ENCODE measurements around the gene LTBP4. TPM values are rescaled to one million over a fixed set of nuclear protein-coding genes. Genes with fewer than 3 reads are reported as not detected.
A peak's percentile ranks its signal among the peaks of the same experiment; 100 is the strongest.

LTBP4 gene
- total and polyA plus RNA-seq, 2 of the 13 experiments (the other 11 are each of a cell fraction or from before 2014, with no cell fraction given), result 0.86 to 2.3 TPM

GRCh38 chr19:40662925-40663694, 61.9 kb downstream of the LTBP4 start (continued):
- TF ChIP-seq ZNF142 (CRISPR knock-in tag; IDR thresholded peaks at IDR 0.05) (peak; percentile 79), GMEB1 (CRISPR knock-in tag; IDR thresholded peaks at IDR 0.05; ENCODE audit: borderline replicate concordance) (peak; percentile 61; the same call in 1 of the 2 replicates), ZFP91 (CRISPR knock-in tag; IDR thresholded peaks at IDR 0.05; ENCODE audit: borderline replicate concordance) (peak; percentile 84), ZBTB21 (CRISPR knock-in tag; IDR thresholded peaks at IDR 0.05) (no peak), PHF20 (CRISPR knock-in tag; IDR thresholded peaks at IDR 0.05) (no peak), ZNF207 (IDR thresholded peaks at IDR 0.05; ENCODE audit: borderline replicate concordance) (no peak), AHDC1 (CRISPR knock-in tag; IDR thresholded peaks at IDR 0.05; ENCODE audit: borderline replicate concordance) (no peak), ZBTB37 (CRISPR knock-in tag; IDR thresholded peaks at IDR 0.05) (no peak), ZKSCAN1 (IDR thresholded peaks at IDR 0.05; ENCODE audit: low read length) (no peak)

All from HepG2 (cell line).